ENCODE data around the gene MRTFA. TPM values are rescaled to one million over a fixed set of nuclear protein-coding genes. Genes with fewer than 3 reads are reported as not detected.

Gene MRTFA
- total and polyA plus RNA-seq, 2 of the 13 experiments (the other 11 are each of a cell fraction or from before 2014, with no cell fraction given): 2.4 to 8.2 TPM

DNA sequence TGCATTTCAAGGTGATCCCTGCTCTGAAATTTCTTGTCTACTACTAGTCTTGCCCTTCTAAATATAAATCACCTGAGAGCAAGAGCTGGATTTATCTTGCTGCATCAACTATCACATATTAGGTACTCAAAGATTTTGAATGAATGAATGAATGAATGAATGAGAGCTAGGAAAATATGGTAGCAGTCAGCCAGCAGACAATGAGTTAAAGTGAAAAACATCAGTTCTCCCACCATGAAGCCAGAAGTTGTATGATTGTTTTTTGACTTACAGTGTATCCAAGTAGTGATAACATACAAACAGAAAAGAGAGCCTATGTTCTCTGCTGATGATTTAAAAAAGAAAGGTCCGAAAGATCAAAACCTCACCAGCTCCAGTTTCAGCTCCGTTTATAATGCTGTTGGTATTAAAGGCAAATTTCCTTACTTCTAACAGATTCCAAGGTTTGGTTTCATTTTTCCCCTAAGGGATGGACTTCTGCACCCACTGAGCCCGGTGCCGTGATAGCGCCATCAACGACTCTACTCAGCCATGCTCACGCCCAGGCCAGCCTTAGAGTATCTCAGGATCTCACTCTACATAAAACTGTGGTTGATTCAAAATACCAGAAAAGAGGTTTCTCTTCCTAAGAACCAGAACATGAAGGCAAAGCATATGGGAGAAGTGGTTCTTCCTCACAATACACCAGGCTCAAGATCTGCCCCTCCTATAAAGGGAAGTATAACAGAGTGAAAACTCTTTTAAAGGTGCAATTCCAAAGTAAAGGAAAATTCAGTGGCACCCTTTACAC, 174.1 kb downstream of the MRTFA start:
- Histone ChIP-seq H3K36me3 (replicated peaks in 1 of 2; ENCODE audit: control insufficient read depth in 1 of 2, insufficient read depth in 2 of 2, low read length in 2 of 2) (peaks cover 2 to 12% of the 10 kb centered on the region in 2 experiments; a peak in 4 of 5 replicates), H3K4me2 (ENCODE audit: low read depth, low read length) (no peak overlapping the region), H3K9me3 (ENCODE audit: low read length) (no peaks in the 10 kb centered on the region), H3K27me3 (ENCODE audit: control insufficient read depth in 1 of 2, insufficient read depth in 2 of 2, low read length in 2 of 2) (no peaks in the 10 kb centered on the region), H3K9ac (ENCODE audit: insufficient read depth, low read depth, low read length) (no peak overlapping the region), H3K4me3 (replicated peaks in 1 of 3; ENCODE audit: insufficient read depth in 1 of 3, low read depth in 2 of 3, low read length in 3 of 3) (no peak overlapping the region), H2AFZ (ENCODE audit: low read length) (no peak overlapping the region), H3K27ac (ENCODE audit: extremely low read length, insufficient read depth, low read length) (no peak overlapping the region), H3K79me2 (ENCODE audit: insufficient read depth, low read length) (no peaks in the 10 kb centered on the region), H3K4me1 (ENCODE audit: insufficient read depth, low read length) (no peaks in the 10 kb centered on the region; the same call in 1 of the 2 replicates), H4K20me1 (ENCODE audit: insufficient read depth, low read length) (no peaks in the 10 kb centered on the region)
- no peak for FAIRE-seq
- 90% methylated on average over 7 of the region's 7 CpGs for WGBS (ENCODE audit: low lambda C conversion rate)
- no peak for ATAC-seq
- intact Hi-C loops (cut with micrococcal nuclease; ENCODE audit: unreplicated experiment): no loop called here
- DNase-seq (ENCODE audit: low spot score): peak; percentile 9
- CTCF ChIA-PET (ENCODE audit: low intra/inter-chr PET ratio, low total read pairs): no interaction called here
- POLR2A ChIA-PET: no interaction called here
- no TSS peak for BruUV-seq (replicated peaks)
- in situ Hi-C loops (cut with HindIII; ENCODE audit: extremely low pct_ligation_motif_present, low pct_unique_long_range_greater_than_20kb): no loop called here
- peak; percentile 91 for TF ChIP-seq ZBTB33 (CRISPR knock-in tag; IDR thresholded peaks at IDR 0.05)
- TF ChIP-seq GRHL1 (CRISPR knock-in tag; conservative IDR thresholded peaks at IDR 0.05): no peak
- TF ChIP-seq, protein P1, sequence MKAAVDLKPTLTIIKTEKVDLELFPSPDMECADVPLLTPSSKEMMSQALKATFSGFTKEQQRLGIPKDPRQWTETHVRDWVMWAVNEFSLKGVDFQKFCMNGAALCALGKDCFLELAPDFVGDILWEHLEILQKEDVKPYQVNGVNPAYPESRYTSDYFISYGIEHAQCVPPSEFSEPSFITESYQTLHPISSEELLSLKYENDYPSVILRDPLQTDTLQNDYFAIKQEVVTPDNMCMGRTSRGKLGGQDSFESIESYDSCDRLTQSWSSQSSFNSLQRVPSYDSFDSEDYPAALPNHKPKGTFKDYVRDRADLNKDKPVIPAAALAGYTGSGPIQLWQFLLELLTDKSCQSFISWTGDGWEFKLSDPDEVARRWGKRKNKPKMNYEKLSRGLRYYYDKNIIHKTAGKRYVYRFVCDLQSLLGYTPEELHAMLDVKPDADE (CRISPR knock-in tag; IDR thresholded peaks at IDR 0.05): no peak
- TF ChIP-seq ERF (CRISPR knock-in tag; IDR thresholded peaks at IDR 0.05): no peak
- peak; percentile 69; the same call in 1 of the 2 replicates for TF ChIP-seq ZNF24 (IDR thresholded peaks at IDR 0.05)

Measured in HepG2 (cell line).